GM12878 (cell line): Measurements from ENCODE around the gene CDK11B. TPM values are rescaled to one million over a fixed set of nuclear protein-coding genes. Genes with fewer than 3 reads are reported as not detected.

Source experiments
- BACH1 ChIP-seq: fragments of 450-650 bp; IDR thresholded peaks from 2 replicates; pipeline ENCODE4 v1.6.1; 2017; ENCODE audit warnings: mild to moderate bottlenecking, borderline replicate concordance
- BMI1 ChIP-seq: fragments of 450-650 bp; IDR thresholded peaks from 2 replicates; pipeline ENCODE4 v1.6.1; 2016; ENCODE audit warnings: mild to moderate bottlenecking, moderate library complexity, borderline replicate concordance
- CBFB ChIP-seq: IDR thresholded peaks from 2 replicates; pipeline ENCODE4 v1.6.1; 2016; ENCODE audit warnings: antibody characterized with exemption, low read depth
- E4F1 ChIP-seq: fragments of 450-650 bp; IDR thresholded peaks from 2 replicates; pipeline ENCODE4 v1.6.1; 2018; ENCODE audit warnings: borderline replicate concordance, mild to moderate bottlenecking; ENCODE audit not compliant: partially characterized antibody
- ETV6 ChIP-seq, 2 experiments: fragments of 450-650 bp in 1 of 2; IDR thresholded peaks in 1 of 2; conservative IDR thresholded peaks in 1 of 2; 2 replicates each; pipeline ENCODE4 v1.6.1; 2014; ENCODE audit warnings: antibody characterized with exemption in 1 of 2, borderline replicate concordance in 1 of 2, low read depth in 1 of 2, mild to moderate bottlenecking in 1 of 2, moderate library complexity in 1 of 2
- GATAD2B ChIP-seq: fragments of 450-650 bp; conservative IDR thresholded peaks from 2 replicates; pipeline ENCODE4 v1.6.1; 2017; ENCODE audit warnings: low read depth, mild to moderate bottlenecking, moderate library complexity
- IRF4 ChIP-seq: IDR thresholded peaks from 2 replicates; pipeline ENCODE4 v1.6.1; 2011; ENCODE audit warnings: low read depth, low read length
- KLF5 ChIP-seq: fragments of 450-650 bp; IDR thresholded peaks from 2 replicates; pipeline ENCODE4 v1.6.1; 2014; ENCODE audit warnings: mild to moderate bottlenecking; ENCODE audit not compliant: partially characterized antibody
- POLR2A ChIP-seq: IDR thresholded peaks from 2 replicates; pipeline ENCODE4 v1.6.1; 2011; ENCODE audit warnings: low read depth, mild to moderate bottlenecking, low read length
- POLR2AphosphoS5 ChIP-seq: IDR thresholded peaks from 2 replicates; pipeline ENCODE4 v1.6.1; 2011; ENCODE audit warnings: mild to moderate bottlenecking, low read length, inconsistent platforms
- RFX5 ChIP-seq: IDR thresholded peaks from 2 replicates; pipeline ENCODE4 v1.6.1; 2011; ENCODE audit warnings: low read depth, low read length, improper control_type of control experiment
- SP1 ChIP-seq: IDR thresholded peaks from one replicate; pipeline ENCODE4 v1.6.1; 2011; ENCODE audit warnings: low read depth, low read length
- SREBF1 ChIP-seq: IDR thresholded peaks from 2 replicates; pipeline ENCODE4 v1.6.1; 2012; ENCODE audit warnings: mild to moderate bottlenecking, low read length
- TCF12 ChIP-seq: IDR thresholded peaks from 2 replicates; pipeline ENCODE4 v1.6.1; 2011; ENCODE audit warnings: low read depth, mild to moderate bottlenecking, low read length
- WRNIP1 ChIP-seq: IDR thresholded peaks from 2 replicates; pipeline ENCODE4 v1.6.1; 2011; ENCODE audit warnings: low read depth, low read length, improper control_type of control experiment, borderline replicate concordance
- ZBTB33 ChIP-seq: fragments of 450-650 bp; IDR thresholded peaks from 2 replicates; pipeline ENCODE4 v1.6.1; 2017; ENCODE audit warnings: mild to moderate bottlenecking
- ZNF207 ChIP-seq: fragments of 450-650 bp; IDR thresholded peaks from 2 replicates; pipeline ENCODE4 v1.6.1; 2014; ENCODE audit warnings: antibody characterized with exemption, mild to moderate bottlenecking, borderline replicate concordance
- ZNF384 ChIP-seq: IDR thresholded peaks from 2 replicates; pipeline ENCODE4 v1.6.1; 2012; ENCODE audit warnings: low read depth, mild to moderate bottlenecking, low read length, improper control_type of control experiment, borderline replicate concordance
- polyA plus RNA-seq, 11 experiments: library from polyadenylated mRNA; depleted of rRNA in 4 of 11; unstranded in 6 of 11; stranded (reverse) in 5 of 11; fragments of >200 nt; fragmentation: Nextera tagmentation in 4 of 11; fragmentation: Illumina TruSeq in 1 of 11; extraction: Ambion mirVana in 4 of 11; extraction: Trizol in 1 of 11; gene quantifications; 1 replicate in 1 of 11; 2 replicates in 10 of 11; pipeline versions ENCODE4 v1.2.1 to v1.2.3, GENCODE V29; 2011 to 2016; ENCODE audit warnings: inconsistent platforms in 2 of 11, missing spikeins in 2 of 11, low read depth in 1 of 11
- total RNA-seq, 4 experiments: library from RNA; depleted of rRNA in 3 of 4; stranded (reverse); fragments of >200 nt in 3 of 4; fragmentation: Illumina TruSeq in 1 of 4; extraction: Trizol in 1 of 4; gene quantifications; 2 replicates each; pipeline versions ENCODE4 v1.2.1 to v1.2.3, GENCODE V29; 2013 to 2021
- TF ChIP-seq, protein P1 (sequence below): IDR thresholded peaks from 2 replicates; pipeline ENCODE4 v1.6.1; 2012; ENCODE audit warnings: improper control_type of control experiment, low read depth, low read length; ENCODE audit not compliant: insufficient replicate concordance

Gene CDK11B
- total and polyA plus RNA-seq, 10 of the 15 experiments (the other 5 are each of a cell fraction or from before 2014, with no cell fraction given), result 3.2 to 30.9 (median 18.0) TPM

DNA sequence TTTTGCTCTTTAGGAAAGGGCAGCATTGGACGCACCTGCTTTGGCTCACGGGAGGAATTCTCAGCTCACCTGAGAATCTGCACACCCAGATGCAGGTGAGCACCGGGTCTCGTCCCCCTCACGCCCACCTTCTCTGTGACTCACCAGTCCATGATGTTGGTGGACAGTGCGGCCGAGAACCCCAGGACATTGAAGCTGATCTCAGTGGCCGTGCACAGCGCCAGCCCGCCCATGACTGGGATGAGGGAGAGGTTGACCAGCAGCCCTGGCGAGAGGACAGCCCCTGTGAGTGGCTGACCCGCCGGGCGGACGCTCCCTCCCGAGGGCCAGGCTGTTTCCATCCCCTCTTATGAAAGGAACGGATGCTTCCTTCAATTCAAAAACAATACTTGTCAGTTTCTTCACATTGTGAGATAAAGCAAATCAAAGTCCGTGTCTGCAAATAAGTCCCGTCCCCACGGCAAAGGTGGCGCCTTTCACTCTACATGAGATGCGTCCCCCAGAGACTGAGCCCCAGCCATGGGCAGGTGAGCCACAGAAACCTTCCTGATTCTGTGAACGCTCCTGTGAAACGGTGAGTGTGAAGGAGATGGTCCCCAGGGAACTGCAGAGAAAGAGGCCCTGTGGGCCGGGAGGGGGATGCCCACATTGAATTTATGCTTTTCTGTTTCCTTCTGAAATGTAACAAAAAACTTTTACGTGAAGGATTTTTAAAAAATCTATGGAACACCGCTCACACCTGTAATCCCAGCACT lies 12.7 kb upstream of the CDK11B start (continued):
- TF ChIP-seq E4F1 (no peak), ZNF384 (no peak), POLR2AphosphoS5 (no peak), ETV6 (conservative IDR thresholded peaks at IDR 0.05 in 1 of 2, IDR thresholded peaks at IDR 0.05 in 1 of 2; ENCODE audit: borderline replicate concordance in 1 of 2, low read depth in 1 of 2) (no peak), SREBF1 (no peak), BACH1 (no peak), WRNIP1 (no peak), ZBTB33 (no peak), GATAD2B (0 out of 2 replicates have a peak, but pooled peaks have one; percentile 61), SP1 (no peak), CBFB (no peak), POLR2A (0 out of 2 replicates have a peak, but pooled peaks have one; percentile 22), IRF4 (no peak), TCF12 (peak; percentile 47; the same call in 1 of the 2 replicates), BMI1 (no peak), RFX5 (no peak), KLF5 (no peak), ZNF207 (no peak)
- TF ChIP-seq, protein P1, sequence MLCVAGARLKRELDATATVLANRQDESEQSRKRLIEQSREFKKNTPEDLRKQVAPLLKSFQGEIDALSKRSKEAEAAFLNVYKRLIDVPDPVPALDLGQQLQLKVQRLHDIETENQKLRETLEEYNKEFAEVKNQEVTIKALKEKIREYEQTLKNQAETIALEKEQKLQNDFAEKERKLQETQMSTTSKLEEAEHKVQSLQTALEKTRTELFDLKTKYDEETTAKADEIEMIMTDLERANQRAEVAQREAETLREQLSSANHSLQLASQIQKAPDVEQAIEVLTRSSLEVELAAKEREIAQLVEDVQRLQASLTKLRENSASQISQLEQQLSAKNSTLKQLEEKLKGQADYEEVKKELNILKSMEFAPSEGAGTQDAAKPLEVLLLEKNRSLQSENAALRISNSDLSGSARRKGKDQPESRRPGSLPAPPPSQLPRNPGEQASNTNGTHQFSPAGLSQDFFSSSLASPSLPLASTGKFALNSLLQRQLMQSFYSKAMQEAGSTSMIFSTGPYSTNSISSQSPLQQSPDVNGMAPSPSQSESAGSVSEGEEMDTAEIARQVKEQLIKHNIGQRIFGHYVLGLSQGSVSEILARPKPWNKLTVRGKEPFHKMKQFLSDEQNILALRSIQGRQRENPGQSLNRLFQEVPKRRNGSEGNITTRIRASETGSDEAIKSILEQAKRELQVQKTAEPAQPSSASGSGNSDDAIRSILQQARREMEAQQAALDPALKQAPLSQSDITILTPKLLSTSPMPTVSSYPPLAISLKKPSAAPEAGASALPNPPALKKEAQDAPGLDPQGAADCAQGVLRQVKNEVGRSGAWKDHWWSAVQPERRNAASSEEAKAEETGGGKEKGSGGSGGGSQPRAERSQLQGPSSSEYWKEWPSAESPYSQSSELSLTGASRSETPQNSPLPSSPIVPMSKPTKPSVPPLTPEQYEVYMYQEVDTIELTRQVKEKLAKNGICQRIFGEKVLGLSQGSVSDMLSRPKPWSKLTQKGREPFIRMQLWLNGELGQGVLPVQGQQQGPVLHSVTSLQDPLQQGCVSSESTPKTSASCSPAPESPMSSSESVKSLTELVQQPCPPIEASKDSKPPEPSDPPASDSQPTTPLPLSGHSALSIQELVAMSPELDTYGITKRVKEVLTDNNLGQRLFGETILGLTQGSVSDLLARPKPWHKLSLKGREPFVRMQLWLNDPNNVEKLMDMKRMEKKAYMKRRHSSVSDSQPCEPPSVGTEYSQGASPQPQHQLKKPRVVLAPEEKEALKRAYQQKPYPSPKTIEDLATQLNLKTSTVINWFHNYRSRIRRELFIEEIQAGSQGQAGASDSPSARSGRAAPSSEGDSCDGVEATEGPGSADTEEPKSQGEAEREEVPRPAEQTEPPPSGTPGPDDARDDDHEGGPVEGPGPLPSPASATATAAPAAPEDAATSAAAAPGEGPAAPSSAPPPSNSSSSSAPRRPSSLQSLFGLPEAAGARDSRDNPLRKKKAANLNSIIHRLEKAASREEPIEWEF, result peak; percentile 48
